NT2/D1 (cell line): ENCODE results near the gene POT1.

Experiments used
- YY1 ChIP-seq: IDR thresholded peaks from 2 replicates; pipeline ENCODE4 v1.6.1; 2011; ENCODE audit not compliant: insufficient read length, insufficient read depth
- ZNF274 ChIP-seq: IDR thresholded peaks from 2 replicates; pipeline ENCODE4 v1.6.1; 2011; ENCODE audit warnings: mild to moderate bottlenecking, low read depth, low read length

GRCh38 chr7:124840435-124840834, 89.2 kb downstream of the POT1 start:
- TF ChIP-seq ZNF274, result no peak
- TF ChIP-seq YY1, result no peak
